ENCODE data around the gene NDRG4.
A peak's percentile ranks its signal among the peaks of the same experiment; 100 is the strongest.

NDRG4 gene

GRCh38 chr16:58494981-58495520, 4.9 kb upstream of the NDRG4 start:
- H3K36me3 ChIP-seq (replicated peaks) = no peaks in the 10 kb centered on the region
- in situ Hi-C loops (cut with MboI; ENCODE audit: low sequenced_read_pairs) = loop anchor here (5.0 kb wide), 1 partner anchor 158 kb away; no protein-coding TSS in a partner anchor
- no peak overlapping the region for H3K4me3 ChIP-seq
- peak; percentile 86 to 90 for DNase-seq (ENCODE audit: low spot score in 2 of 2)
- H3K27me3 ChIP-seq (ENCODE audit: low read depth) = no peaks in the 10 kb centered on the region
- H3K4me1 ChIP-seq = no peaks in the 10 kb centered on the region
- no peaks in the 10 kb centered on the region for H3K9me3 ChIP-seq

GRCh38 chr16:58495521-58496331, 4.2 kb upstream of the NDRG4 start:
- H3K36me3 ChIP-seq (replicated peaks) = no peaks in the 10 kb centered on the region
- no peaks in the 10 kb centered on the region for H3K9me3 ChIP-seq
- in situ Hi-C loops (cut with MboI; ENCODE audit: low sequenced_read_pairs) = no loop called here
- no peaks in the 10 kb centered on the region for H3K27me3 ChIP-seq (ENCODE audit: low read depth)
- no peak overlapping the region for H3K4me3 ChIP-seq
- no peaks in the 10 kb centered on the region for H3K4me1 ChIP-seq
- no peak for DNase-seq (ENCODE audit: low spot score in 2 of 2)

GRCh38 chr16:58497468-58497867, 2.5 kb upstream of the NDRG4 start:
- Histone ChIP-seq H3K27me3 (ENCODE audit: low read depth) (no peaks in the 10 kb centered on the region), H3K9me3 (no peaks in the 10 kb centered on the region), H3K36me3 (replicated peaks) (no peaks in the 10 kb centered on the region), H3K4me1 (no peaks in the 10 kb centered on the region), H3K4me3 (no peak overlapping the region)
- in situ Hi-C loops (cut with MboI; ENCODE audit: low sequenced_read_pairs) = no loop called here
- no peak for DNase-seq (ENCODE audit: low spot score in 2 of 2)

- no peaks in the 10 kb centered on the region for H3K36me3 ChIP-seq (replicated peaks)
- DNase-seq (ENCODE audit: low spot score in 2 of 2) = no peak
- no peaks in the 10 kb centered on the region for H3K4me1 ChIP-seq
- H3K4me3 ChIP-seq = no peak overlapping the region
- H3K27me3 ChIP-seq (ENCODE audit: low read depth) = no peaks in the 10 kb centered on the region
- H3K9me3 ChIP-seq = no peaks in the 10 kb centered on the region
- in situ Hi-C loops (cut with MboI; ENCODE audit: low sequenced_read_pairs) = no loop called here
These were observed 2.0 kb upstream of the NDRG4 start for GRCh38 chr16:58497935-58498334.

GRCh38 chr16:58498341-58499091, 1.4 kb upstream of the NDRG4 start:
- Histone ChIP-seq H3K4me3 (no peak overlapping the region), H3K9me3 (no peaks in the 10 kb centered on the region), H3K27me3 (ENCODE audit: low read depth) (no peaks in the 10 kb centered on the region), H3K4me1 (no peaks in the 10 kb centered on the region), H3K36me3 (replicated peaks) (no peaks in the 10 kb centered on the region)
- in situ Hi-C loops (cut with MboI; ENCODE audit: low sequenced_read_pairs) = no loop called here
- DNase-seq (ENCODE audit: low spot score in 2 of 2) = no peak

- no peaks in the 10 kb centered on the region for H3K9me3 ChIP-seq
- in situ Hi-C loops (cut with MboI; ENCODE audit: low sequenced_read_pairs) = no loop called here
- H3K36me3 ChIP-seq (replicated peaks) = no peaks in the 10 kb centered on the region
- H3K4me3 ChIP-seq = no peak overlapping the region
- H3K27me3 ChIP-seq (ENCODE audit: low read depth) = no peaks in the 10 kb centered on the region
- DNase-seq (ENCODE audit: low spot score in 2 of 2) = no peak
- H3K4me1 ChIP-seq = no peaks in the 10 kb centered on the region
These were observed 841 bp upstream of the NDRG4 start for GRCh38 chr16:58499092-58499511.

- DNase-seq (ENCODE audit: low spot score in 2 of 2) = no peak
These were observed 693 bp downstream of the NDRG4 start for GRCh38 chr16:58500430-58501241.

GRCh38 chr16:58501242-58502131, 1.5 kb downstream of the NDRG4 start:
- in situ Hi-C loops (cut with MboI; ENCODE audit: low sequenced_read_pairs) = no loop called here
- H3K27me3 ChIP-seq (ENCODE audit: low read depth) = no peaks in the 10 kb centered on the region
- DNase-seq (ENCODE audit: low spot score in 2 of 2) = no peak
- no peak overlapping the region for H3K4me3 ChIP-seq
- H3K9me3 ChIP-seq = no peaks in the 10 kb centered on the region
- no peaks in the 10 kb centered on the region for H3K36me3 ChIP-seq (replicated peaks)
- no peaks in the 10 kb centered on the region for H3K4me1 ChIP-seq

More at GRCh38 chr16:58500430-58501241, 693 bp downstream of the NDRG4 start:
- Histone ChIP-seq H3K36me3 (replicated peaks) (no peaks in the 10 kb centered on the region), H3K9me3 (no peaks in the 10 kb centered on the region), H3K27me3 (ENCODE audit: low read depth) (no peaks in the 10 kb centered on the region), H3K4me1 (no peaks in the 10 kb centered on the region), H3K4me3 (no peak overlapping the region)
- in situ Hi-C loops (cut with MboI; ENCODE audit: low sequenced_read_pairs) = no loop called here

GRCh38 chr16:58502217-58502921, 2.4 kb downstream of the NDRG4 start:
- H3K4me3 ChIP-seq = no peak overlapping the region
- H3K9me3 ChIP-seq = no peaks in the 10 kb centered on the region
- in situ Hi-C loops (cut with MboI; ENCODE audit: low sequenced_read_pairs) = no loop called here
- H3K27me3 ChIP-seq (ENCODE audit: low read depth) = no peaks in the 10 kb centered on the region
- DNase-seq (ENCODE audit: low spot score in 2 of 2) = no peak
- H3K4me1 ChIP-seq = no peaks in the 10 kb centered on the region
- no peaks in the 10 kb centered on the region for H3K36me3 ChIP-seq (replicated peaks)

- DNase-seq (ENCODE audit: low spot score in 2 of 2) = no peak
- Histone ChIP-seq H3K36me3 (replicated peaks) (no peaks in the 10 kb centered on the region), H3K27me3 (ENCODE audit: low read depth) (no peaks in the 10 kb centered on the region), H3K4me3 (no peak overlapping the region), H3K9me3 (no peaks in the 10 kb centered on the region), H3K4me1 (no peaks in the 10 kb centered on the region)
- in situ Hi-C loops (cut with MboI; ENCODE audit: low sequenced_read_pairs) = no loop called here
These were observed 3.4 kb downstream of the NDRG4 start for GRCh38 chr16:58503166-58503862.

- in situ Hi-C loops (cut with MboI; ENCODE audit: low sequenced_read_pairs) = no loop called here
- no peak overlapping the region for H3K4me3 ChIP-seq
- H3K36me3 ChIP-seq (replicated peaks) = no peaks in the 10 kb centered on the region
- no peaks in the 10 kb centered on the region for H3K27me3 ChIP-seq (ENCODE audit: low read depth)
- no peaks in the 10 kb centered on the region for H3K4me1 ChIP-seq
- H3K9me3 ChIP-seq = no peaks in the 10 kb centered on the region
- no peak for DNase-seq (ENCODE audit: low spot score in 2 of 2)
These were observed 4.1 kb downstream of the NDRG4 start for GRCh38 chr16:58503863-58504688.

Measured in HAP-1 (cell line).